HepG2 (cell line): ENCODE data around the gene SLCO4A1. TPM values are rescaled to one million over a fixed set of nuclear protein-coding genes. Genes with fewer than 3 reads are reported as not detected.
A peak's percentile ranks its signal among the peaks of the same experiment; 100 is the strongest.

Experiments
- ARID2 ChIP-seq: sonication (generic); formaldehyde crosslinking; IDR thresholded peaks from 2 replicates; pipeline ENCODE4 v1.8.1; 2022; ENCODE audit warnings: mild to moderate bottlenecking, missing genetic modification reagents, borderline replicate concordance
- FOSL1 ChIP-seq: sonication (generic); formaldehyde crosslinking; IDR thresholded peaks from 2 replicates; pipeline ENCODE4 v1.9.0; 2021; ENCODE audit warnings: missing genetic modification reagents, borderline replicate concordance
- FOXK2 ChIP-seq: fragments of 450-650 bp; IDR thresholded peaks from 2 replicates; pipeline ENCODE4 v1.6.1; 2016
- GPN1 ChIP-seq: sonication (generic); formaldehyde crosslinking; IDR thresholded peaks from 2 replicates; pipeline ENCODE4 v1.5.1; 2020; ENCODE audit warnings: missing genetic modification reagents, borderline replicate concordance
- KAT2B ChIP-seq: fragments of 150-350 bp; IDR thresholded peaks from 2 replicates; pipeline ENCODE4 v1.6.1; 2014; ENCODE audit warnings: low read depth, low read length, borderline replicate concordance
- POLR2AphosphoS2 ChIP-seq: IDR thresholded peaks from 2 replicates; pipeline ENCODE4 v1.6.1; 2011; ENCODE audit warnings: low read depth, low read length, improper control_type of control experiment
- RCOR2 ChIP-seq: IDR thresholded peaks from 2 replicates; pipeline ENCODE4 v1.6.1; 2016; ENCODE audit warnings: missing biosample characterization, missing genetic modification reagents
- REXO4 ChIP-seq: sonication (generic); formaldehyde crosslinking; IDR thresholded peaks from 2 replicates; pipeline ENCODE4 v1.8.0; 2022; ENCODE audit warnings: missing genetic modification reagents, mild to moderate bottlenecking, borderline replicate concordance
- SIX4 ChIP-seq: sonication (generic); formaldehyde crosslinking; IDR thresholded peaks from 2 replicates; pipeline ENCODE4 v1.4.0; 2020; ENCODE audit warnings: missing genetic modification reagents
- SNAI1 ChIP-seq: sonication (generic); formaldehyde crosslinking; IDR thresholded peaks from 2 replicates; pipeline ENCODE4 v1.5.0; 2020; ENCODE audit warnings: mild to moderate bottlenecking, missing genetic modification reagents, borderline replicate concordance
- TBX2 ChIP-seq: sonication (generic); formaldehyde crosslinking; IDR thresholded peaks from 2 replicates; pipeline ENCODE4 v1.5.0; 2020; ENCODE audit warnings: missing genetic modification reagents, mild to moderate bottlenecking, borderline replicate concordance
- TRIM24 ChIP-seq: sonication (generic); formaldehyde crosslinking; IDR thresholded peaks from 2 replicates; pipeline ENCODE4 v1.8.0; 2022; ENCODE audit warnings: mild to moderate bottlenecking, missing genetic modification reagents
- ZFYVE20 ChIP-seq: sonication (generic); formaldehyde crosslinking; IDR thresholded peaks from 2 replicates; pipeline ENCODE4 v1.8.0; 2023; ENCODE audit warnings: low read depth, mild to moderate bottlenecking, moderate library complexity, missing genetic modification reagents, borderline replicate concordance
- ZNF234 ChIP-seq: sonication (generic); formaldehyde crosslinking; conservative IDR thresholded peaks from 2 replicates; pipeline ENCODE4 v1.5.1; 2020; ENCODE audit warnings: mild to moderate bottlenecking, missing genetic modification reagents
- ZNF367 ChIP-seq: sonication (generic); formaldehyde crosslinking; IDR thresholded peaks from 2 replicates; pipeline ENCODE4 v1.4.0; 2020; ENCODE audit warnings: missing genetic modification reagents, borderline replicate concordance
- ZNF501 ChIP-seq: sonication (generic); formaldehyde crosslinking; IDR thresholded peaks from 2 replicates; pipeline ENCODE4 v1.5.1; 2020; ENCODE audit warnings: mild to moderate bottlenecking, moderate library complexity, missing genetic modification reagents
- ZNF557 ChIP-seq: sonication (generic); formaldehyde crosslinking; IDR thresholded peaks from 2 replicates; pipeline ENCODE4 v1.4.0; 2020; ENCODE audit warnings: missing genetic modification reagents
- ZNF589 ChIP-seq: sonication (generic); formaldehyde crosslinking; conservative IDR thresholded peaks from 2 replicates; pipeline ENCODE4 v1.8.0; 2022; ENCODE audit warnings: mild to moderate bottlenecking, moderate library complexity, missing genetic modification reagents
- ZNF746 ChIP-seq: sonication (generic); formaldehyde crosslinking; IDR thresholded peaks from 2 replicates; pipeline ENCODE4 v1.8.0; 2022; ENCODE audit warnings: mild to moderate bottlenecking, missing genetic modification reagents
- polyA plus RNA-seq, 8 experiments: library from polyadenylated mRNA; depleted of rRNA in 3 of 8; stranded (reverse) in 7 of 8; unstranded in 1 of 8; fragments of >200 nt; fragmentation: Illumina TruSeq in 4 of 8; extraction: Trizol in 4 of 8; gene quantifications; 2 replicates each; pipeline versions ENCODE4 v1.2.1 to v1.2.3, GENCODE V29; 2011 to 2016; ENCODE audit warnings: low read depth in 4 of 8, missing spikeins in 1 of 8, mixed read lengths in 1 of 8; ENCODE audit not compliant: insufficient read depth in 1 of 8
- total RNA-seq, 5 experiments: library from RNA; depleted of rRNA; stranded (reverse); fragments of >200 nt; fragmentation: Illumina TruSeq; extraction: Trizol; gene quantifications; 2 replicates each; pipeline ENCODE4 v1.2.3, GENCODE V29; 2016; ENCODE audit warnings: low read depth in 1 of 5
- TF ChIP-seq, protein P1 (sequence below): sonication (generic); formaldehyde crosslinking; IDR thresholded peaks from 2 replicates; pipeline ENCODE4 v1.9.0; 2022; ENCODE audit warnings: low read depth, missing genetic modification reagents
- TF ChIP-seq, protein P2 (sequence below): sonication (generic); formaldehyde crosslinking; conservative IDR thresholded peaks from 2 replicates; pipeline ENCODE4 v1.4.0; 2020; ENCODE audit warnings: mild to moderate bottlenecking, missing genetic modification reagents, moderate library complexity

SLCO4A1 gene
- total and polyA plus RNA-seq, 2 of the 13 experiments (the other 11 are each of a cell fraction or from before 2014, with no cell fraction given) = 55.5 to 112 TPM

DNA sequence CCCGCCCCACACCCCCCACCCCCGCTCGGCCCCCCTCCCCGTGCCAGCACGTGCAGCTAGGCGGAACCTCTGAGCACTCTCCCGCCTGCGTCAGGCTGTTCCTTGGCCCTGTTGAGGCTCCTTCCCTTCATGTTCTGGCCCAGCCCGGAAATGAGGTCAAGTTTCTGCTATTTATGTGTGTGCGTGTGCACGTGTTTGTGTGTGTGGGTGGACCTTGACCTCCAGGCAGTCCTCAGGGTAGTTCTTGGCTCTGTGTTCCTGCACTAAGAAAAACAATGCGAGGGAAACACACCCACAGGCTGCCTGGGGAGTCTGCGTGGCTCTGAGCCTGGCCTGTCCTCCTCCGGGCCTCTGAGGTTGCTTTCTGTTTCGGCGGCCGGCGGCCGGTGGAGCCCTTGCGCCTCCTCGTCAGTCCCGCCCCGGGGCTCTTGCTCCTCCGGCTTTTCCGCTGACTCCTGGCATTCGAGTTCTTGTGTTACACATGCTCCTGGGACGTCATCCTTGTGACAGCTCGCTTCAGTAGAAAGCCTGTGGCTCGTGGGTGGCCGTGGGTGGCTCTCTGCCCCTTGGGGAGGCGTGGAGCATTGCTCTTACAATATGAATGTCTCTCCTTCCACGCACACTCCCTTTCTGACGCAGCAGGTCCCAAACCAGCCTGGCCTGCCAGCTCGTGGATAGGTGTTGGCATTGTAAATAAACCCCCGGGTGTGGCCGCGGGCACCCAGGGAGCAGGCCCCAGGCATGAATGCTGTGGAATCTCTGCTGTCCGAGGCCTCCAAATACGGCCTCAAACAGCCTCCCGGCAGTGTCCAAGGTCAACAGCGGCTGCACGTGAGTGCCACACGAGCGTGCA is 10.0 kb downstream of the SLCO4A1 start (continued):
- no peak for TF ChIP-seq GPN1 (CRISPR knock-in tag)
- no peak for TF ChIP-seq KAT2B
- no peak for TF ChIP-seq REXO4 (CRISPR knock-in tag)
- TF ChIP-seq ZNF501 (CRISPR knock-in tag) = peak; percentile 77
- peak; percentile 58; the same call in 1 of the 2 replicates for TF ChIP-seq ZNF367 (CRISPR knock-in tag)
- 0 out of 2 replicates have a peak, but pooled peaks have one; percentile 73 for TF ChIP-seq ZNF557 (CRISPR knock-in tag)
- TF ChIP-seq RCOR2 (CRISPR knock-in tag) = no peak
- TF ChIP-seq ZNF746 = no peak; the same call in 1 of the 2 replicates
- TF ChIP-seq, protein P1, sequence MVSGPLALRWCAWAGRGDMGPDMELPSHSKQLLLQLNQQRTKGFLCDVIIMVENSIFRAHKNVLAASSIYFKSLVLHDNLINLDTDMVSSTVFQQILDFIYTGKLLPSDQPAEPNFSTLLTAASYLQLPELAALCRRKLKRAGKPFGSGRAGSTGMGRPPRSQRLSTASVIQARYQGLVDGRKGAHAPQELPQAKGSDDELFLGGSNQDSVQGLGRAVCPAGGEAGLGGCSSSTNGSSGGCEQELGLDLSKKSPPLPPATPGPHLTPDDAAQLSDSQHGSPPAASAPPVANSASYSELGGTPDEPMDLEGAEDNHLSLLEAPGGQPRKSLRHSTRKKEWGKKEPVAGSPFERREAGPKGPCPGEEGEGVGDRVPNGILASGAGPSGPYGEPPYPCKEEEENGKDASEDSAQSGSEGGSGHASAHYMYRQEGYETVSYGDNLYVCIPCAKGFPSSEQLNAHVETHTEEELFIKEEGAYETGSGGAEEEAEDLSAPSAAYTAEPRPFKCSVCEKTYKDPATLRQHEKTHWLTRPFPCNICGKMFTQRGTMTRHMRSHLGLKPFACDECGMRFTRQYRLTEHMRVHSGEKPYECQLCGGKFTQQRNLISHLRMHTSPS (CRISPR knock-in tag) = peak; percentile 80
- TF ChIP-seq TRIM24 = no peak
- TF ChIP-seq ZNF234 (CRISPR knock-in tag) = no peak
- TF ChIP-seq, protein P2, sequence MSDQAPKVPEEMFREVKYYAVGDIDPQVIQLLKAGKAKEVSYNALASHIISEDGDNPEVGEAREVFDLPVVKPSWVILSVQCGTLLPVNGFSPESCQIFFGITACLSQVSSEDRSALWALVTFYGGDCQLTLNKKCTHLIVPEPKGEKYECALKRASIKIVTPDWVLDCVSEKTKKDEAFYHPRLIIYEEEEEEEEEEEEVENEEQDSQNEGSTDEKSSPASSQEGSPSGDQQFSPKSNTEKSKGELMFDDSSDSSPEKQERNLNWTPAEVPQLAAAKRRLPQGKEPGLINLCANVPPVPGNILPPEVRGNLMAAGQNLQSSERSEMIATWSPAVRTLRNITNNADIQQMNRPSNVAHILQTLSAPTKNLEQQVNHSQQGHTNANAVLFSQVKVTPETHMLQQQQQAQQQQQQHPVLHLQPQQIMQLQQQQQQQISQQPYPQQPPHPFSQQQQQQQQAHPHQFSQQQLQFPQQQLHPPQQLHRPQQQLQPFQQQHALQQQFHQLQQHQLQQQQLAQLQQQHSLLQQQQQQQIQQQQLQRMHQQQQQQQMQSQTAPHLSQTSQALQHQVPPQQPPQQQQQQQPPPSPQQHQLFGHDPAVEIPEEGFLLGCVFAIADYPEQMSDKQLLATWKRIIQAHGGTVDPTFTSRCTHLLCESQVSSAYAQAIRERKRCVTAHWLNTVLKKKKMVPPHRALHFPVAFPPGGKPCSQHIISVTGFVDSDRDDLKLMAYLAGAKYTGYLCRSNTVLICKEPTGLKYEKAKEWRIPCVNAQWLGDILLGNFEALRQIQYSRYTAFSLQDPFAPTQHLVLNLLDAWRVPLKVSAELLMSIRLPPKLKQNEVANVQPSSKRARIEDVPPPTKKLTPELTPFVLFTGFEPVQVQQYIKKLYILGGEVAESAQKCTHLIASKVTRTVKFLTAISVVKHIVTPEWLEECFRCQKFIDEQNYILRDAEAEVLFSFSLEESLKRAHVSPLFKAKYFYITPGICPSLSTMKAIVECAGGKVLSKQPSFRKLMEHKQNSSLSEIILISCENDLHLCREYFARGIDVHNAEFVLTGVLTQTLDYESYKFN (CRISPR knock-in tag) = peak; percentile 79
- peak; percentile 43; the same call in 1 of the 2 replicates for TF ChIP-seq TBX2
- no peak for TF ChIP-seq ARID2 (CRISPR knock-in tag)
- peak; percentile 39; the same call in 1 of the 2 replicates for TF ChIP-seq POLR2AphosphoS2
- no peak for TF ChIP-seq ZFYVE20 (CRISPR knock-in tag)
- peak; percentile 56; the same call in 1 of the 2 replicates for TF ChIP-seq FOXK2
- peak; percentile 88 for TF ChIP-seq SIX4 (CRISPR knock-in tag)
- 0 out of 2 replicates have a peak, but pooled peaks have one; percentile 60 for TF ChIP-seq ZNF589 (CRISPR knock-in tag)
- no peak; the same call in 1 of the 2 replicates for TF ChIP-seq SNAI1 (CRISPR knock-in tag)
- no peak; the same call in 1 of the 2 replicates for TF ChIP-seq FOSL1 (CRISPR knock-in tag)
